IPS-18c (cell line): Measurements from ENCODE around the gene SLC9C2.
"Not testable (repeated sequence)": the region's sequence is repeated elsewhere in the genome, so short reads cannot be mapped to it uniquely, and the experiment has no call there.

Source experiments
- H3K4me3 ChIP-seq: 2 replicates; pipeline ENCODE4 v1.7.0; 2013; ENCODE audit warnings: low read depth, mild to moderate bottlenecking, low read length, moderate library complexity; ENCODE audit not compliant: insufficient read depth
- H3K9me3 ChIP-seq: one replicate; pipeline ENCODE4 v1.6.1; 2013; ENCODE audit warnings: mild to moderate bottlenecking, low read length, moderate library complexity; ENCODE audit not compliant: control insufficient read depth, insufficient read depth

Gene SLC9C2

GRCh38 chr1:173506437-173506836, 96.4 kb downstream of the SLC9C2 start:
- Histone ChIP-seq H3K4me3 (no peak overlapping the region), H3K9me3 (no peaks in the 10 kb centered on the region)

DNA sequence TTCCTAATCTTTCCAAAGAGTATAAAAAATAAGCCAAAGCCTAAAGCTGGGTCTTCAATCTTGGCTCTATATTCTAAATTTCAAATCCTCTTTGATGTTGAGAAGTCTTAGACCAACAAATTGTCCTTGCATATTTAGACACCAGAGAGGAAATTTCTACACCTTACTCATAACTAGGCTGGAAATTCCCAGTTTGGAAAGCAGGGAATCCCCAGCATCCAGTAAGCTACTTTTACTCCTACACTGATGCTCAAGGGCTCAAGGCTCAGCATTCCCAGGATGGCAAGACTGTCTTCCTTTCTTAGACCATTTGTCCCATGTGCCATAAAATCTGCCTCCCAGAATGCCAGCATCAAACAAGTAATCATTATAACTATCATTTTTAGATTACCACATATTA, 97.5 kb downstream of the SLC9C2 start:
- no peaks in the 10 kb centered on the region for H3K9me3 ChIP-seq
- H3K4me3 ChIP-seq, result no peak overlapping the region

DNA sequence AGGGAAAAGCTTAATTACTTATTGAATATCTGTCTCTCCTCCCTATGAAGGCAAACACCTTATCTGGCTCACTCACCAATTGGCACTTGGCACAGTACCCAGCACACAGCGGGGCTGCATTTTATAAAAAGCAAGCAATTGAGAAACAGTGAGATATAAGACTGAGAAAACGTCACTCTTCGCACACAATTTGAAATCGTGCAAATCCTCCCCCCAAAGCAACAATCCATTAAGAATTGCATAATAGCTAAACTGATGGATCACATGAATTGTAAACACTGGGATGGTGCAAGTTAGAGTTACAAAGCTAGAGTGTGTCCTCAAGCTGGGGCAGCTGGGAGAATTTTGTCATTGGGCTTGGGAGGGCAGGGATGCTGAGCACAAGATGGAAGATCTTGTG, 98.6 kb downstream of the SLC9C2 start:
- no peaks in the 10 kb centered on the region for H3K9me3 ChIP-seq
- H3K4me3 ChIP-seq, result no peak overlapping the region

- Histone ChIP-seq H3K9me3 (no peaks in the 10 kb centered on the region), H3K4me3 (no peak overlapping the region)
These were observed 99.5 kb downstream of the SLC9C2 start for GRCh38 chr1:173503391-173503790.

DNA sequence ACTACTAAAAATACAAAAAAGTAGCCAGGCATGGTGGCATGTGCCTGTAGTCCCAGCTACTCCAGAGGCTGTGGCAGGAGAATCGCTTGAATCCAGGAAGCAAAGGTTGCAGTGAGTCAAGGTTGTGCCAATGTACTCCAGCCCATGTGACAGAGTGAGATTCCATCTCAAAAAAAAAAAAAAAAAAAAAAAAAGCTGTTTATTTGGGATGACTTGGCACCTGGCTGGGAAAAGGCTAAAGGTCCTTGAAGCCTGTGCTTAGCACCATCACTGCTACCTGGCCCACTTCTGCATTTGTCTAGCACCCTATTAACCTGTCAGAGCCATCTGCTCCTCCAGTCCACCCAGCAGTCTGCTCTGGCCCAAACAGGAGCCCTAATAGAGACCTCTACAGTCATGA, 100.8 kb downstream of the SLC9C2 start:
- Histone ChIP-seq H3K4me3 (no peak overlapping the region), H3K9me3 (no peaks in the 10 kb centered on the region)

- Histone ChIP-seq H3K4me3 (no peak overlapping the region), H3K9me3 (peaks cover 3% of the 10 kb centered on the region)
These were observed 103.1 kb downstream of the SLC9C2 start for GRCh38 chr1:173499729-173500128.

DNA sequence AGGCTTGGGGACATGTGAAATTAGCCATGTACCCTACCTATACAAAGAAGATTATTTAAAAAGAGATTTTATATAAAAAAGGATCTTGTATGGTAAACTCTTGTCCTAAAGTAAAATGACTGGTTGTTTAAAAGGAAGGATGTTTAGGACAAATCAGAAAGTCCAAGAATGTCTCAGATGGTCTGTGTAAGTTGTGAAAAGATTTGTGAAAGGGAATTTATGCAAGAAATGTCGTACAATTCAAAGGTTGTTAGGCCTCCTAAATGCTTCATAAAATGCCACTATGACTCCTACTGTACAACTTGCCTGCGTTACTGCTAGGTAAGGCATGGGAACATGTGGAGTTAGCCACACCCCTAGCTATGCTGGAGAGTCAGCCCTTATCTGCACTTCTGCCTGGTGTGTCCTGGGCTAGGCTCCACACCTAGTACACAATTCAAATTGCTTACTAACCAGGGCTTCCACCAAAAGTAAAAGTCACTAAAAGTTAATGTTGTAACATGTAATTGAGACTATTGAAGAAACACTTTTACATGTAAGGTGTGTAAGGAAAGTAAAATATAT, 106.0 kb downstream of the SLC9C2 start:
- peaks cover 12% of the 10 kb centered on the region for H3K9me3 ChIP-seq

DNA sequence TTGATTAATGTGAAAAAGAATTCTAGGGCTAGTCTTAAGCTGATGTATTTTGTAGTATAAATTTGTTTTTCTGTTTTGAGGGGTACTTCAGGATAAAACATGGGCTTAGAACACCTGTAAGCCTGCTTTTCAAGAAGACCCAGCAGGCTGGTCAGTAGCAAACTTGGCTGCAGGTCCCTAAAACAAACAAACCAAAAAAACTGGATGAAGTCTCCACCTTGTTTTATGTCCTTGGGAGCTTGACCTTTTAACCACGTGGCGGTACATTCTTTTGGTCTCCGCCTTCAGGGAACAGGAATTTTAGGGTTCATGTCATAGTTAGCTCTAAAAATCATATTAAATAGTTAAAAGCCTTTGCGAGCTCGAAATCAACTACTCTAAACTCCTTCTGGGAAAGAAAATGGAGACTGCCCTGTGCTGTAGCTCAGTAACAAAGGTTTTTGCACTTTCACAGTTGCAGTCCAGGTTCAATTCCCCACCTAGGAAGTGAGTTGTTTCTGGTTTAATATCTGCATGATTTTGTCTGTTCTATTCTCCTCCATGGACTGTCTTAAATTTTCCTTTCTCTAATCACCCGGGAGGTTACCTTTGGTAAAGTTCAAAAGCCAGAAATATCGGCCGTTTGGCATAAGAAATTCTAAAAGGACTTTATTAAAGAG, 107.1 kb downstream of the SLC9C2 start:
- Histone ChIP-seq H3K4me3 (no peak overlapping the region), H3K9me3 (peaks cover 12% of the 10 kb centered on the region)

More for the DNA sequence above, 106.0 kb downstream of the SLC9C2 start:
- H3K4me3 ChIP-seq, result no peak overlapping the region

- not testable (repeated sequence) for H3K4me3 ChIP-seq
- peaks cover 12% of the 10 kb centered on the region for H3K9me3 ChIP-seq
These were observed 109.7 kb downstream of the SLC9C2 start for GRCh38 chr1:173493125-173493524.

- no peak overlapping the region for H3K4me3 ChIP-seq
- H3K9me3 ChIP-seq, result peaks cover 9% of the 10 kb centered on the region
These were observed 111.4 kb downstream of the SLC9C2 start for GRCh38 chr1:173491508-173491907.

DNA sequence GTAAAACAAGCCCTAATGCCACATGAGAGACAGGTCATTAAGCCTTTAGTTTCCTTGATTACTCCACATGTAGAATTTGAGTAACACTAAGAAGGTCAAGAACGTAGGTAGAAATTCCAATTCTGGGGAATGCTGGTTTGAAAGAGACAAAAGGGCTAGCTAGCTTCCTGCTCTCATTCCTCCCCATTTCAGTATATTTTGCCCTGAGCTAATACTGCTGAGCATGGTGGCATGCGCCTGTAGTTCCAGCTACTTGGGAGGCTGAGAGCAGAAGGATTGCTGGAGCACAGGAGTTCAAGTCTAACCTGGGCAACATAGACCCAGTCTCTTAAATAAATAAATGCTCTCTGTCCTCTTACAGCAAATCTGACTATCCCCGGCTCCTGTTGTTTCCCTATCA, 112.9 kb downstream of the SLC9C2 start:
- H3K9me3 ChIP-seq, result peaks cover 9% of the 10 kb centered on the region
- H3K4me3 ChIP-seq, result no peak overlapping the region

DNA sequence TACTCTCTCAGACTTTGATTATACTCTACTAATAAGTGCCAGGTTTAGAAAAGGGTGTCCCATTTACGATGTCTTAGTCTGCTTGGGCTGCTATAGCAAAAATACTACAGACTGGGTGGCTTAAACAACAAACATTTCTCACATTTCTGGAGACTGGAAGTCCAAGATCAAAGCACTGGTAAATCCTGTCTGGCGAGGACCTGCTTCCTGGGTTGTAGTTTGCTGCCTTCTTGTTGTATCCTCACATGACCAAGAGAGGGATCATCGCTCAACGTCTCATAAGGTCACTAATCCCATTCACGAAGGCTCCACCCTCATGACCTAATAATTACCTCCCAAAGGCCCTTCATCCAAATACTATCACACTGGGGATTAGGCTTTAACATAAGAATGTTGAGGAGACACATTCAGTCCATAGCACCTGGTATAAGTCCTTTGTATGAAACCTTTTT, 113.7 kb downstream of the SLC9C2 start:
- H3K9me3 ChIP-seq, result peaks cover 7% of the 10 kb centered on the region
- H3K4me3 ChIP-seq, result no peak overlapping the region

DNA sequence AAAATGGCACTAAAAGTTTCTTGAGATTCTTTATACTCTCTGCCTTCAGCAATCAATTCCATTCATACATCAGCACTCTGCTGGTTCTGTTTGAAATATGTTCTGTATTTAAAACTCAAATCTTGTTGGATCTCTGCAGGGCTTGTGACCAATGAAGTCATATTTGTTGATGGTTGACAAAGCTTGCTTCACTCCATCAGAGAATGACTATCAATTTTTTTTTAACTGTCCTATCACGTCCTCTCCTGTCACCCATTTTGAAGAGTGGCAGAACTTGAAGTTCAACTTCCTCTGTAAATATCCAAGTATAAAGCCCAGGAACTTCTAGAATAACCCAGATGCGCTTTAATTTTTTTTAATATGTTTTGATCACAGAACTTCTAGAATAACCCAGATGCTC, 114.9 kb downstream of the SLC9C2 start:
- peaks cover 5% of the 10 kb centered on the region for H3K9me3 ChIP-seq
- no peak overlapping the region for H3K4me3 ChIP-seq

GRCh38 chr1:173485401-173485800, 117.5 kb downstream of the SLC9C2 start:
- H3K4me3 ChIP-seq, result no peak overlapping the region

DNA sequence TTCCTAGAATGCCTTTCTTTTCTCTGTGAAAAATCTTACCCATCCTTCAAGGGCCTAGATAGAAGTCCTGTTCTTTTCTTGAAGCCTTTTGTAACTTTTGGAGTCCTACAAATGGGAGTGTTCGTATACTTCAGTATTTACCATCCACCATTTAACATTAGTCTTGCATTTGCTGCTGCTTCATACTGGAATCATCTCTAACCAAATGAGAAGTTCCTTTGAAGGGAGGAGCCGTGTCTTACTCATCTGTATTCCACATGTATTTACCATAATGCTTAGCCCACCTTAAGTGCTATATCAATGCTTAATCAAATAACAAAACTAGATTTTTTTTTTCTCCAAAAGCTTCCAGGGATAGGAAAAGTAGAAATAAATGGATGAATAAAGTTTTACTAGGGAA, 118.6 kb downstream of the SLC9C2 start:
- no peaks in the 10 kb centered on the region for H3K9me3 ChIP-seq
- no peak overlapping the region for H3K4me3 ChIP-seq

More at GRCh38 chr1:173485401-173485800, 117.5 kb downstream of the SLC9C2 start:
- no peaks in the 10 kb centered on the region for H3K9me3 ChIP-seq

DNA sequence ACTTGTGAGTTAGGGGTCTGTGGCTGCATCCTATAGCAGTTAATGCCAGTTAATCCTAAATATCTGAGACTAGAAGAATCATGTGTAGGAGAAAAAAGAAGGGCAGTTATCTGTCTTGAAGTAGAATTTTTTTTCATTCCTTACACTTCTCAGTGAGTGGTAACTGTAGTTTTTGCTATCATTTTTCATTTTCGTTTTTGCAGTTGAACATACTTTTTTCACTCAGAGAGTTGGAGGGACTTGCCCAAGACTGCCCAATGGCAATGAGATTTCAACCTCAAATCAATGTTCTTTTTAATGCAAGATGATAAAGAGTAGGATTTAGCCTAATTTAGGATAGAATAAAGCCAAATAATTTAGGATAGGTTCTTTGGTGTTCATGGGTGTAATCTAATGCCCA, 120.2 kb downstream of the SLC9C2 start:
- no peaks in the 10 kb centered on the region for H3K9me3 ChIP-seq
- H3K4me3 ChIP-seq, result no peak overlapping the region

- no peak overlapping the region for H3K4me3 ChIP-seq
- H3K9me3 ChIP-seq, result no peaks in the 10 kb centered on the region
These were observed 121.6 kb downstream of the SLC9C2 start for GRCh38 chr1:173481195-173481772.

GRCh38 chr1:173479649-173480048, 123.2 kb downstream of the SLC9C2 start:
- H3K9me3 ChIP-seq, result no peaks in the 10 kb centered on the region
- H3K4me3 ChIP-seq, result peak overlapping the region; percentile 22
